HL-60 (cell line): ENCODE measurements around the gene DDC.

ENCODE experiments used
- CTCF ChIP-seq: IDR thresholded peaks from one replicate; pipeline ENCODE4 v1.5.1; 2011; ENCODE audit warnings: low read length, control low read depth, inconsistent platforms; ENCODE audit not compliant: insufficient read depth
- GABPA ChIP-seq: IDR thresholded peaks from 2 replicates; pipeline ENCODE4 v1.6.1; 2012; ENCODE audit warnings: low read depth
- POLR2AphosphoS5 ChIP-seq: IDR thresholded peaks from 2 replicates; pipeline ENCODE4 v1.6.1; 2012; ENCODE audit warnings: low read depth
- REST ChIP-seq: IDR thresholded peaks from 2 replicates; pipeline ENCODE4 v1.6.1; 2012; ENCODE audit warnings: low read depth; ENCODE audit not compliant: insufficient replicate concordance
- SPI1 ChIP-seq: IDR thresholded peaks from 2 replicates; pipeline ENCODE4 v1.6.1; 2012; ENCODE audit warnings: low read depth, mild to moderate bottlenecking, borderline replicate concordance

GRCh38 chr7:50533866-50534265, 31.3 kb downstream of the DDC start:
- TF ChIP-seq CTCF (no peak), REST (no peak), SPI1 (no peak), GABPA (no peak), POLR2AphosphoS5 (no peak)
